ENCODE data around the gene CMTM1.

Gene CMTM1

DNA sequence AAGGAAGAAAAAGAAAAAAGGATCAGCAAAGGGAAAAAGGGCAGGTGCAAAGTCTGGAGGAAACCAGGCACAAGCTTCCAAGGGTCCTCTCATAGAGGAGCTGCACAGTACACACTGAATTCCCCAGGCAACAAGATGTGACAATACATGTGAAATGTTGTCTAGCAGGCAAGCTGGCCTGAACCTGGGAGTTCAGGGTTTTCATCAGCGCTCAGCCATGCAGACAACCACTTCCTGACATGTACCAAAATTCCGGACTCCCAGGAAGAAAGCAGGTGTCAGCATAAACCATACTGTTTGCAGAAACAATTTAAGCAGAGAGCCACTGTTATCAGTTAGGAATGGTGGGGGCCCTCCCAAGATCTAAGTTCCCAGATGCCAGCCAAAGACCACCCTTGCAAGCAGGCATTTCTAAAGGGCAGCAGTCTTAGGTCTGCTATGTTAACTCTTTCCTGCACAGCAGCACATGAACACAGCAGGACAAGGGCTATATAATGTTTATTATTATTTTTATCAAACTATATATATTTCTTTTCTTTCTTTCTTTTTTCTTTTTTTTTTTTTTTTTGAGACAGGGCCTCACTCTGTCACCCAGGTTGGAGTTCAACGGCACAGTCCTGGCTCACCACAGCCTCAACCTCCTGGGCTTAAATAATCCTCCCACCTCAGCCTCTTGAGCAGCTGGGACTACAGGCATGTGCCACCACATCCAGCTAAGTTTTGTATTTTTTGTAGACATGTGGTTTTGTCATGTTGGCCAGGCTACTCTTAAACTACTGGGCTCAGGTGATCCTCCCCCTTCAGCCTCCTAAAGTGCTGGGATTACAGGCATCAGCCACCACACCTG is 26.4 kb upstream of the CMTM1 start:
- no peak for DNase-seq

DNA sequence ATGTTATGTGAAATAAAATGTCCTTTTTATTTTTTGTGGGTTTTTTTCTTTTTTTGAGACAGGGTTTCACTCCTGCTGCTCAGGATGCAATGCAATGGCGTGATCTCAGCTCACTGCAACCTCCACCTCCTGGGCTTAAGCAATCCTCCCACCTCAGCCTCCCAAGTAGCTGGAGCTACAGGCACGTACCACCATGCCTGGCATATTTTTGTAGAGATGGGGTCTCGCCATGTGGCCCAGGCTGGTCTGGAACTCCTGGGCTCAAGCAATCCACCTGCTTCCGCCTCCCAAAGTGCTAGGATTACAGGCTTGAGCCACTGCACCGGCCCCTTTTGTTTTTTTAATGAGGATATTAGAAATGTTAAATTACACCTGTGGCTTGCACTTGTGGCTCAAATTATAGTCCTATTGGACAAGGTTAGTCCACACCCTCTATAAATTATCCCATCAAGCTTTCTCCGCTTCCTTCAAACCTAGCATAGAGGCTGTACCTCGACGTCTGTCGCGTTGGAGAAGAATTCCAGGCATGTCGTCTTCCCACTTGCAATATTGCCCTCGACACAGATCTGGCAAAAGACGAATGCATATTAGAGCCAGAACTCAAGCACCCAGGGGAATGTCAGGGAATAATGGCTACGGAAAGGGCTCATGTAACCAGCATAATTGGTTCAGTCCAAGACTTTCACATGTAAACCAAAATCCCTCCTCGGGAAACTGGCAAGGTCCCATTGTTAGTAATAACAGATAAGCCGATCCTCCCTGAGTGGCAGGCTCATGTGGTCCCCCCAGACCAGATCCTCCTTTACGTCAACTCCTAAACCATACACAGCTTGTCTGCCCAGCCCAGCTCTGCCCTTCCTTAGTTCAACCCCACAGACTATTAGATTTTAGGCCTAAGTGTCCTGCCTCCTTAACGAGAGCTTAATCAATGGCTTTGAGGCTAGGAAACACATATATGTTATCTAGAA is 24.6 kb upstream of the CMTM1 start:
- DNase-seq = no peak

DNA sequence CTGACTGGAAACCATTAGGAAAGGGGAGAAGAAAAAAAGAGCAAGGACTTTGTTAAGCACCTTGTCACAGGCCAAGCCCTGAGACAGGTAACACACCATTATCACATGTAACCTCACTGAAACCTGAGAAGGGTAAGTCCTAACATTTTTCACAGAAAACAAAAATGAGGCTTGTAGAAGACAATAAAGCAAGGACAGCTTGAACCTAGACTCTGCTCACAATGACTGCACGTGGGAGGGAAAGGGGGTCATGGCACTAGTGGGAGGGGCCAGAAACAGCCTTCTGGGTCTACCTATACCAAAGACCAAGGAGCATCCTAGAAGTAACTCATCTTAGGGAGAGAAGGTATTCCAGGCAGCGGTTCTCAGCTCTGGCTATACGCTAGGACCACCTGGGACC is 23.8 kb upstream of the CMTM1 start:
- DNase-seq = no peak

DNA sequence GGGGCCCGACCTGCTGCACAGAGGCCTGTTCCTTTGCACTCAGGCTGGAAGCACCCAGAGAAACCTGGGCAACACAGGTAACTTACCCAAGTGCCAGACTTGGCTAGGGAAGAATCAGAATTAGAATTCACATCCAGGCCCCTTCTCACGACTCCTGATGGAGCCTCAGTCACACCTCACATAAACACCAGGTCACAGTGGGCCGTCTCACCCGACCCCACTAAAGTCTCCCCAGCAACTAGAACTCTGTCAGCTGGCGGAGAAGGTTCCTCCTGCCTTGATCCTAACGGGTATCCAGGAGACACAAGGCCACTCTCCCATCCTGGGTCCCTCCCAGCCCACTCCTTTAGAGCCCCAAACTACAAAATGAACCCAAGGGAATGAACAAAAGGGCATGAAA is 22.7 kb upstream of the CMTM1 start:
- DNase-seq = no peak

DNA sequence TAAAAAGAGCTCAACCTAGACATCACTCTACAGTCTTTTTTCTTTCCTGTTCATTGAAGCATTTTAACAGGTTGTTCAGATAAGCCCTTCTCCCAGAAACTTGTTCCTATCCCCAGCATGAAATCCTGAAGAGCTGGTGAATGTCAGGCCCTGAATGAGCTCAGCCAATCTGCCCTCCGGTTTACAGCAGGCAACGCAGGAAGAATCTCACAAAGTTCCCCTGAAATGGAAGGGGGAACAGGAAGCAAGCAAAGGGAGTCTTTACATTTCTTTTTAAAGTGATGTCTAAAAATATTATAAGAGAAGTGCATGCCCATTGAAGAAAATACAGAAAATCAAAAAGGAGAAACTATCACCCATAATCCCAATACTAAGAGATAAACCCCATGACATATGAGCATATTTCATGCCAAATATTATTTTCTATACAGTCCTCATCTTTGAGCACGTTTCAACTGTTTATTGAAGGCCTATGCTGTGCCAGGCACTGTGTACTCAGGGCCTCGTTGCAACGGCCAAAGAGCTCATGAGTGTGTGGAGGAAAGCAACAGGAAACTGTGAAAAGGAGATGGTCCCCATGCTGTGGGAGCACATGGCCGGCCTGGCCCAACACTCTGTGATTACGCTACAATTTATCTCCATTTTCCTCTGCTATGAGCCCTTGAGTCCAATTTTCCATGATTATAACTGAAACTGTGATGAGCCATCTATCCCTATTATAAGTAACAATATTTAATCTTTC is 22.1 kb upstream of the CMTM1 start:
- no peak for DNase-seq

DNA sequence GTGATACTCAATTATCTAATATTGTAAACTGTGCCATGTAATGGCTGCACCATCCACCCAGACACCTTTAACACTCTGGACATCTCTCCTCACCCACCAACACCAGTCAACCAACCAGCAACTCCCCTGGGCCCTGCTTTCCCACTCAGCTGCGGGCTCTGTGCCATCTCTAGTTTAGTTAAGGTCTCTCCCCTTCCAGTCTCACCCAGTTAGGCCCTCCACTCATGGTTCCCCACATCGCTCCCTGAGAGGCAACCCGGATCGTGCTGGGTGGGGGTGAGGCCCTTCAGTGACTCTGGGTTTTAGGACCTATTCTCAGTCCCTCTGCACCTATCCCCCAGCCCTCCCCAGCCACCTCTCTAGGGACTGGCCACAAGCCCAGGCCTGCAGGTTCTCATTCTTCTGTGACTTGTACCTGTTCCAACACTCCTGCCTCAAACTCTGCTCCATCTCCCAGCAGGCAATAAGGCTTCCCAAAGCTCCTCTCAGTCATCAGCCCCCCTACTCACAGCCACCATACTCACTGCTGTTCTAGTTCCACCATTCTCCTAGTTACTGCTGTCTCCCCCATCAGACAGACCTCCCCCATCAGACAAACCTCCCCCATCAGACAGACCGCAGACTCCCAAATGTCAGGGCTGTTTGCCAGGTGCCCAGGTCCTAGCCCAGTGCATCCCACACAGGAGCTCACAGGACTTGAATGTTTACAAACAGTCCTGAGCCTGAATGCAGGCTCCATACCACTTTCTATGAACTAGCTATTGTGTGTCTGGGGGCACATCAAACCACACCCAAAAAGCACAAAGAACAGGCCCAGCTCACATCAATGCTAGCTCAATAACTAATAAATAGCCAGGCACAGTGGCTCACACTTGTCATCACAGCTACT is 18.9 kb upstream of the CMTM1 start:
- no peak for DNase-seq

DNA sequence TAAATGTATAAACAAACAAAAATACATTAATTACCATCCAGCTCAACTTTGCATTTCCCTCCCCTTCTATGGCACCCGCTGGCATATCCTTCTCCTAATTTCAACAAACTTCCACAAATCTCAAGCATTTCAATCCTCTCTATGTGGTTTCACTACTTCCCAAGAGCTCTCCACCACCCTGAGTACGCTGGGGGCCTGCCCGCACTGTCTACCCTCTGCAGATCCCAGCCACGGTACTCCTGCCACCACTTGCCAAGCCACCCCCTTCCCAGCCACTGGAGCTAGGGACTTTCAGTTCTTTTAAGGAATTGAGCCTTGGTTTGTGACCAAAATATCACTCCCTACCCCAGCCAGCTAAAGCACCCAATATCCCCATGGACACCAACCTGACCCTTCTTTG is 18.2 kb upstream of the CMTM1 start:
- DNase-seq = no peak

DNA sequence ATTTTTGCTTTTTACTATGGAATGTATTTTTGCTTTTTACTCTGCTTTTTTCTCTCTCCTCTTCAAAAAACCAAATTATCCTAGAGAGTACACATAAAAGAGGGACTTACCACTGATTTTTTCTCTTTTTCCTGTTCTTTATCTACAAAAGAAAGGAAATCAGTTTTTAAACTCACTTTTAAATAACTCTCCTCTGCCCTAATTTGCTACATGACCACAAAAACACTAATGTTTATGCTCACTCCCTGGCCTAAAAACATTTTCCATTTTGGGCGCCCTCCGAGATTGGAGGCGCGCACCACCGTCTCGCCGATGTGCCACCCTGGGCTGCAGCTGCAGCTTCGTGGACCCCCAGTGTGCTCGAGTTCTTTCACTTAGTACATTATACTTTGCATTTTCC is 17.4 kb upstream of the CMTM1 start:
- DNase-seq = no peak

DNA sequence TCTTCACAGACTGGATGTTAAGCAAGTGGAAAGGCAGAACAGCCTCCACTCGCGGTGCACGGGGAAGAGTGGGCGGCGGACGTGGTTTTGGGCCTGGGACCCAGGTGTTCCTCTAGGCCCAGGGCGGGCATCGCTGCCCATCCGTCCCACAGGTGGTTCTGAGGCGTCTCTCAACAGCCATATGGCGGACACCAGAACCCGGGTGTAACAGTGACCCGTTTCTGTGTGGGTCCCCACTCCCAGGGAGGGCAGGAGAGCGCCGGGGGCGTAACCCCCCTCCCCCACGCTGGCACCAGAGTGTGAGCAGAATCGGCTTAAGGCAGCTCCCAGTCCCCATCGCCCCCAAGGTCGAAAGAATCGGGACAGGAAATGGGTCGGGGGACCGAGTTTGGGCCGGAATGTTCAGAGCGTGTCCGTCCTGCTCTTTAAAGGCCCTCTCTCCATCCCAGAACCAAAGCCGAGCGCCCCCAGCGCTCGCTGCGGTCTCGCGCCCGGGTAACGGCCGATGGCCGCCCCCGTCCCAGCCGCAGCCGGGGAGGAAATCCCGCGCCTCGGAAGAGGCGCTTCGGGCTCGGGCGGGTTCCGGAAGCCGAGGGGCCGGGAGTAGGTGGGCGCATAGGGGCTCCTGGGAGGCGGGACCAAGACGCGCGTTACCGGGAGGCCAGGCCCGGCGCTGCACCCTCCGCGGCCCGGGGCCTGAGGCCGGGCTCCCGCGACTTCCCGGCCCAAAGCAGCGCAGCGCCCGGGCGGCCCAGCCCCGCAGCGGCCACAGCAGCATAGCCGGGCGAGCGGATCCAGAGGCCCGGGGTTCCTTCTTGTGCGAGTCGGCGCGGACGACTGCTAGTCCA is 16.7 kb upstream of the CMTM1 start, which contains the start of gene TK2:
TK2 (minus strand) TSS at position 839 of the 848 bp plus-strand sequence; CDS start at position 778, 61 bp downstream.
- peak; percentile 76 for DNase-seq

DNA sequence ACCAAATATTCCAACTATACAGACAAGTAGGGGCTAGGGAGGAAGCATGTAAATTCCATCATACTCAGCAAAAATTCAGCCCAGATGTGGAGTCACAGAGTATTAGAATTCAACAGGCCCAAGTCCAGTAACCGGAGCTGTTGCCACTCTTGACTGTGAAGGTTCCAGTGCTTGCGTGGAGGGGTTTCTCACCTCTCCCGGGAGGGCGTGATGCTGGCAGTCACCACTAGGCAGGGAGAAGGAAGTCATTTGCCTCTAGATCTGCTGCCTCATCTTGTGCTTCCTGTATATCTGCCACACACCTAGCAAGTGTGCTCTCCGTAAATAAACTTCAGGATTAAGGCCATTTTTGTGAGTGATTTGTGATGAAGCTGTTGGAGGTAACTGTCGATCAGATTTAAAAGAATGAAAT is 14.9 kb upstream of the CMTM1 start:
- peak; percentile 81 for DNase-seq

DNA sequence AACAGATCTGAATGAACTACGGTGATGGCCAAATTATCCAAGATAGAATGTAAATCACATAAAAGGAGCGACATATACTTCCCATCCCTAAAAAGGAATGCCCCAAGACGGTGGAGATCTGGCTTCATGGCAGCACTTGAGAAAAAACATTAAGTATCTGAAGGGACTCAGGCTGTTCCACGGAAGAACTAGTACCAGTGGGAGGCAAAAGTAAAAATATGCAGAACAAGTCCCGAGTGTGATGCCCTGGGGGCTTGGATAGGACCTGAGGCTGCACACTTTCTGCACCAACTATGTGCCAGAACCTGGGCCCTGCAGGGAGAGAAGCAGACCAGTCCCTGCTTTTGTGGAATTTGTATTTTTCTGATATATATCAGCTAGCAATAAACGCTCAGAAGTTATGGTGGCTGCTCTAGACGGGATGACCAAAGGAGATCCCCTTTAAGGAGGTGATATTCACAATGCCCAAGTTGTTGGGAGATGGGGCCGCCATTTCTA is 14.4 kb upstream of the CMTM1 start:
- no peak for DNase-seq

DNA sequence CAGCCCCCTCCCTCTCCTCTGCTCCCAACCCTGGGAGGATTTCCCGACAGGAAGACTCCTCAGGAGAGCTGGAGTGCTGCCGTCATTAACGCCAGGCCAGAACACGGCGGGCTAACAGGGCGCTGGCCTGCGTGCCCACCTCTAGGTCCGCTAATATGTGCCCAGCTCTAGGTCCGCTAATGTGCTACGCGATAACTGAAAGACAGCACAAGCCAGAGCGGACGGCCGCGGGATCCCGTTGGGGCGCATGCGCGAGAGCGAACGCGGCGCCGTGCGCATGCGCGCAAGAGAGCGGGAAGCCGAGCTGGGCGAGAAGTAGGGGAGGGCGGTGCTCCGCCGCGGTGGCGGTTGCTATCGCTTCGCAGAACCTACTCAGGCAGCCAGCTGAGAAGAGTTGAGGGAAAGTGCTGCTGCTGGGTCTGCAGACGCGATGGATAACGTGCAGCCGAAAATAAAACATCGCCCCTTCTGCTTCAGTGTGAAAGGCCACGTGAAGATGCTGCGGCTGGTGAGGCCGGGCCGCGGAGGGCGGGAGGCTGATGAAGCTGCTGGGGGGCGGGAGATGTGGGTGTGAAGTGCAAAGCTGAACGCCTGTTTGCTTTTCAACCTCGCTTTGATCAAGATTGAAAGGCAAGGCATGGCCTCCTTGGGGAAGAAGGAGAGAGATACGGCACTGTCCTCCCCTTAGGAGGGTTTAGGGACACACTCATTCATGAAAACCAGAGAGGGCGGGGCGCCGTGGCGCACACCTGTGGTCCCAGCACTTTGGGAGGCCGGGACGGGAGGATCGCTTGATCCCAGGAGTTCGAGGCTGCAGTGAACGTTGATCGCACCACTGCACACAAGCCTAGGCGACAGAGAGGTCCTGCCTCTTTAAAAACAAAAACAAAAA is 13.7 kb upstream of the CMTM1 start, which contains the start of gene CKLF:
CKLF (plus strand) TSS at position 291 of the 892 bp plus-strand sequence; CDS start at position 431, 140 bp downstream.
- peak; percentile 95 for DNase-seq

DNA sequence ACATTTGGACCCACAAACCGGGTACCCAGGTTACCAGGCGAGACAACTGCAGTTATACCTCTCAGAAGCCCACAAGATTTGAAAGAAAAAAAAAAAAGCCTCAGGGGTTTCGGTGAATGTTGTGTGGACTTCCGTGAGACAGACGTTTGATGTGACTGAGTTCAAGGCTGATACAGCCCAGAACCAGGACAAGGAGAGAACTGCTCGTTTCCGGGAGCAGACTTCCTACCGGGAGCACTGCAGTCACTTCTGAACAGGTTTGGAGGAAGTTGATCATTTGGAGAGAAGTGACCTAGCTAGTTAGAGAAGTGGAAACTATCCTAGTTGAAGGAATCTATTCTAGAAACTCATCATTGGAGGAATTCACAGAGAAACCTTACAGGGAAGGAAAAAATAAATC is 13.0 kb upstream of the CMTM1 start:
- DNase-seq = peak; percentile 32

DNA sequence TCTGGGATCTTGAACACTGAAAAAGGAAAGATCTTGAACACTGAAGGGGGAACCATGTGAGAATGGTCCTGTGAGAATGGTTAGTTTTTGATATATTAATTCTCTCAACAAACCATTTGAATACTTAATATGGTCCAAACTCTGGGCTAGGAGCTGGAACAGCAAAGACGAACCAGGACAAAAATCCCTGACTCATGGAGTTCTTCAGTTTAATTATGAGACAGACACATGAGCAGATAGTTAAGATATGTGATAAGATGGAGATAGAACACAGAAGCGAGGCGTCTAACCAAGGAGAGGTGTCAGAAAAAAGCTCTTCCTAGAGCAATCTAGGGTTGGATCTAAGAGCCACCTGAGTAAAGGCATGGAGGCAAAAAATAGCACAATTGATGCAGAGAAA is 12.2 kb upstream of the CMTM1 start:
- DNase-seq = no peak

DNA sequence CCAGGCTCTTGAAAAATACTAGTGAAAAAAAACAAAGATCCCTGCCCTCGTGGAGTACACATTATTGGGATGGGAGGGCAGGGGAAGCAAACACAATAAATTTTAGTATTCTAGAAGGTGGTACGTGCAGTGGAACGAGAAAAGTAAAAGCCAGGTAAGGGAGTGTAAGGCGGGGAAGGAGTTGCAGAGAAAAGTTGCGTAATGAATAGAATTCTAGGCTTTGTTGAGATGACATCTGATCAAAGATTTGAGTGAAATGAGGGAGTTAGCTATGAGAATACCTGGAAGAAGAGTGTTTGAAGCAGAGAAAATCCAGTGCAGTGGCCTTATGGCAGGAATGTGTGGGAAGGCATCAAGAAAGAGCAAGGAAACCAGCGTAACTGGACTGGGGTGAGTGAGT is 11.7 kb upstream of the CMTM1 start:
- no peak for DNase-seq

DNA sequence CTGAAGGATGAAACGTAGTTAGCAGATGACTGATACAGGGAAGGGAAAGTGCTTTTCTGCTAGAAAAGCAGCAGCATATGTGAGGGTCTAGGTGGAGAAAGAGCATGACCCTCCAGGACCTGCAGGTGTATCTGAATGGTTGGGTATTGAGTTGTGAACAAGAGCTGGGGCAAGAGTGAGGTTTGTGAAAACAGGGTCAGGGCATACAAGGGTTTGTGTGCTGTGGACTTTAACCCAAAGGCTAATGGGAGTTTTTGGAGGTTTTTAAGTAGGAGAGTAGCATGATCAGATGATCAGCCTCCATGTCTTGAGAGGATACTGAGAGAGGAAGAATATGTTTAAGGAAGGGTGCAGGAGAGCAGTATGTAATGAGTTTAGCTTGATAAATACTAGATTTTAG is 6.1 kb upstream of the CMTM1 start:
- no peak for DNase-seq

DNA sequence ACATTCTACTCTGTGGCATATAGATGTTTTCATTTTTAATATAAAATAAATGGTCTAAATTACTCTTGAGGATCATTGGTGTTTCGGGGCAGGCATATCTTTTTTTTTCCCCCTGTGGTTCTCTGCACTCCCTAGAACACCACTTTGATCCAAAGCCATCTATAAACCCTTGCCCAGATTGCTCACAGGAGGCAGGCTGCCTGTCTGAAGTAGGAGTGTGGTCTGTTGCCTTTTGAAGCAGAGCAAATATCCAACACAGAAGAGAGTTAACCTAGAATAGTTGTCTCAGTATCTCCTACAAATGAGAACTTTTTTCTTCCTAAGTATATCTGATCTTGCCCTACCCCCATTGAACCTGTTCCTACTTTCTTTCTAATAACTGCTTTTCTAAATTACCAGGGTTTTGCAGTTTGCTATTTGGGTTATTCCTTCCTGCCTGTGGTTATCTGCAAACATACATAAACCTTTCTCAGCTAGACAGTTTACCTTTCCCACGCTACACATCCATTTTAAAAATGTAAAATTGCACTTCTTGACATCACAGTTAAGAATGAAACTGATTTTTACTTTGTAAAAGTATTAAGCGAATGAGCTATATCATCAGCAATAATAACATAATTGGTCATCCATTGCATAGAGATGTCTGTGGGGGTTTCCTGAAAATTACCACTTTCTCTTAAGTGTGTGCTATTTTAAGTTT is 4.7 kb upstream of the CMTM1 start:
- DNase-seq = no peak

DNA sequence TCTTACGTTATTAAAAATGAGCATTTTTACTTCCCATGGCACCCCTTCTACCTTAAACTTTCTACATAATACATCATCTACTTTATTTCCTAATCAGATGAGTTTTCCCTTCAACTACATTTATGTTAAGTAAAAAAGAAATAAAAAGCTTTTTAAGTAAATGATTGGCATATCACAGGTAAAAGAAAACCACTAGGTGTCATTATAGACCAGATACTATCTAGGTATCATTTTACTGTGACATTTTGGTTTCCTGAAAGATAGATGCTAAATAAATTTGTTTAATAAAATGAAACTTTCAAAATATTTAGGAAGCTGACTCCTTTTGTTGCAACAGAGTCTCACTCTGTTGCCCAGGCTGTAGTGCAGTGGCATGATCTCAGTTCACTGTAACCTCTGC is 3.8 kb upstream of the CMTM1 start:
- no peak for DNase-seq

DNA sequence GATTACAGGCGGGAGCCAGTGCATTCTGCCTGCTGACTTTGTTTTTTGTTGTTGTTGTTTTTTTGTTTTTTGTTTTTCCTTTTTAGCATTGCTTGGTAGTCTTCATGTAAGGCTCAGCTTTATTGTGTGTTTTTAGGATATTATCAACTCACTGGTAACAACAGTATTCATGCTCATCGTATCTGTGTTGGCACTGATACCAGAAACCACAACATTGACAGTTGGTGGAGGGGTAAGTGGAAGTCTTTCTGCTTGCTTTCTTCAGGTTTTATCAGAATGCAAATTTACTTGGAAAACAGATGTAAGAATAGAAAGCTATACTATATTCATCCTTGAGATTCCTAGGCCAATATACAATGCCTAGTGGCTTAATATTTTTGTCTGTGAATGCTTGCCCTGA is 3.3 kb upstream of the CMTM1 start:
- no peak for DNase-seq
